Neural progenitor cell (in vitro differentiated cells): ENCODE measurements around the gene GOLIM4.

Experiments used
- EZH2 ChIP-seq: fragments of 200-600 bp; sonication (generic); IDR thresholded peaks from 2 replicates; pipeline ENCODE4 v1.6.1; 2017; ENCODE audit warnings: antibody characterized with exemption, mild to moderate bottlenecking, moderate library complexity
- TF ChIP-seq, protein P1 (sequence below): fragments of 200-600 bp; sonication (generic); IDR thresholded peaks from 2 replicates; pipeline ENCODE4 v1.5.1; 2017; ENCODE audit warnings: antibody characterized with exemption, mild to moderate bottlenecking

DNA sequence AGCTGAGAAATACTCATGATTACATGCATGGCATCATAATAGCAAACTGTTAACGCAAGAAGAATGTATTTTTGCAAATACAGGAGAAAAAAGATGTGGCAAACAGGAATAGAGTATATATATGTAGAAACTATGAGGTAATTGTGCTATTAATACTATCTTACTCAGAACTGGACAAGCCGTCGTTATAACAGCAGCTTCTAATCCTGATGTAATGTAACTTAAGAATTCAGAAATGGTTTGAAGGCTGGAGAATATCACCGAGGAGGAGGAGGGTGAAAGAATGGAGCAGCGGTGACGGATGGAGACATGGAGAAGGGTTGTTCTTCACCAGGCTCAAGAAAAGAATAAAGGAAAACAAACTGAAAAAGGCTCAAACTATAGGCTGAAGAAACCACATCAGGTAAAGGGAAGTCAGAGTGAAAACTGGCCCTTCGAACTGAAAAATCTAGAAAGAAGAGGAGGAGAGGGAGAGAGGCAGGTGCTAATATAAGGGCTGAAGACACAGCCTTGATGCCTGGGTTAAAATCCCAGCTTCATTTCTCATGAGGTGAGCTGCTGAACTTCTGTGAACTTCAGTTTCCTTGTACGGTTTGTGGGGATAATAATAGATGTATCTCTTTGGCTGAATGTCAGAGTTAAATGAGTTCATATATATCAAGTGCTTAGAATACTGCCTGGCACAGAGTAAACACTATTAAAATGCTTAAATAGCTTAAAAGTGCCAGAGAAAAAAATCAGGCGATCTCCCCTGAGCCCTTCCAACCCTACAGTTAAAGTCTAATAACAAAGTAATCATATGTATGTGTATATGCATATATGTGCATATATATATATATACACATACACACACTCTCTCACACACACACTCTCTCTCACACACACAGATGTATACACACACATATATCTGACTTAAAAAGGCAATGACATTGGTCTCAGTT lies 43.9 kb downstream of the GOLIM4 start:
- TF ChIP-seq, protein P1, sequence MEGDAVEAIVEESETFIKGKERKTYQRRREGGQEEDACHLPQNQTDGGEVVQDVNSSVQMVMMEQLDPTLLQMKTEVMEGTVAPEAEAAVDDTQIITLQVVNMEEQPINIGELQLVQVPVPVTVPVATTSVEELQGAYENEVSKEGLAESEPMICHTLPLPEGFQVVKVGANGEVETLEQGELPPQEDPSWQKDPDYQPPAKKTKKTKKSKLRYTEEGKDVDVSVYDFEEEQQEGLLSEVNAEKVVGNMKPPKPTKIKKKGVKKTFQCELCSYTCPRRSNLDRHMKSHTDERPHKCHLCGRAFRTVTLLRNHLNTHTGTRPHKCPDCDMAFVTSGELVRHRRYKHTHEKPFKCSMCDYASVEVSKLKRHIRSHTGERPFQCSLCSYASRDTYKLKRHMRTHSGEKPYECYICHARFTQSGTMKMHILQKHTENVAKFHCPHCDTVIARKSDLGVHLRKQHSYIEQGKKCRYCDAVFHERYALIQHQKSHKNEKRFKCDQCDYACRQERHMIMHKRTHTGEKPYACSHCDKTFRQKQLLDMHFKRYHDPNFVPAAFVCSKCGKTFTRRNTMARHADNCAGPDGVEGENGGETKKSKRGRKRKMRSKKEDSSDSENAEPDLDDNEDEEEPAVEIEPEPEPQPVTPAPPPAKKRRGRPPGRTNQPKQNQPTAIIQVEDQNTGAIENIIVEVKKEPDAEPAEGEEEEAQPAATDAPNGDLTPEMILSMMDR: no peak
- TF ChIP-seq EZH2: no peak
